ENCODE results near the gene CCDC93. TPM values are rescaled to one million over a fixed set of nuclear protein-coding genes. Genes with fewer than 3 reads are reported as not detected.

The CCDC93 gene
- total RNA-seq, 2 experiments from 2014 or later = 62.2 to 64.5 TPM

GRCh38 chr2:118051826-118052358 is 38.0 kb upstream of the CCDC93 start:
- intact Hi-C loops (cut with DNase I, micrococcal nuclease) = no loop called here
- POLR2A ChIA-PET = no interaction called here
- Mint-ChIP-seq H3K27ac (no peak overlapping the region), H3K27me3 (peaks cover 75% of the 10 kb centered on the region), H3K9me3 (no peaks in the 10 kb centered on the region), H3K4me3 (no peak overlapping the region), H3K4me1 (ENCODE audit: low read depth) (no peaks in the 10 kb centered on the region), H3K36me3 (ENCODE audit: low read depth) (no peaks in the 10 kb centered on the region)
- ATAC-seq (ENCODE audit: poor library complexity) = no peak
- Histone ChIP-seq H3K27me3 (ENCODE audit: control insufficient read depth in 1 of 2, insufficient read depth in 2 of 2, low read length in 2 of 2) (peaks cover 13 to 38% of the 10 kb centered on the region in 2 experiments), H3K4me3 (ENCODE audit: low read length) (no peak overlapping the region), H3K27ac (ENCODE audit: low read depth in 1 of 2, low read length in 2 of 2) (no peak overlapping the region), H3K4me1 (ENCODE audit: insufficient read depth, low read length) (no peaks in the 10 kb centered on the region), H3K36me3 (ENCODE audit: insufficient read depth, low read length) (no peaks in the 10 kb centered on the region), H3K9me3 (ENCODE audit: control insufficient read depth in 1 of 2, insufficient read depth in 1 of 2, low read length in 2 of 2) (no peaks in the 10 kb centered on the region)
- TF ChIP-seq CTCF (IDR thresholded peaks at IDR 0.05) = no peak
- DNase-seq = no peak
- CTCF ChIA-PET = interaction anchor here (1.4 kb wide), 1 partner anchor 19 kb away, joined by 4 read pairs; no protein-coding TSS in a partner anchor

GRCh38 chr2:118050974-118051373 is 37.1 kb upstream of the CCDC93 start:
- Mint-ChIP-seq H3K27ac (no peak overlapping the region), H3K4me3 (no peak overlapping the region), H3K36me3 (ENCODE audit: low read depth) (no peaks in the 10 kb centered on the region), H3K9me3 (no peaks in the 10 kb centered on the region), H3K4me1 (ENCODE audit: low read depth) (no peaks in the 10 kb centered on the region), H3K27me3 (peaks cover 81% of the 10 kb centered on the region)
- TF ChIP-seq CTCF (IDR thresholded peaks at IDR 0.05) = no peak
- CTCF ChIA-PET = interaction anchor here (1.4 kb wide), 1 partner anchor 18 kb away, joined by 4 read pairs; no protein-coding TSS in a partner anchor
- POLR2A ChIA-PET = no interaction called here
- no peaks in the 10 kb centered on the region for H3K9me3 ChIP-seq (ENCODE audit: control insufficient read depth in 1 of 2, insufficient read depth in 1 of 2, low read length in 2 of 2)
- H3K4me3 ChIP-seq (ENCODE audit: low read length) = no peak overlapping the region
- no peak overlapping the region for H3K27ac ChIP-seq (ENCODE audit: low read depth in 1 of 2, low read length in 2 of 2)
- ATAC-seq (ENCODE audit: poor library complexity) = no peak
- intact Hi-C loops (cut with DNase I, micrococcal nuclease) = no loop called here
- DNase-seq = no peak
- H3K27me3 ChIP-seq (ENCODE audit: control insufficient read depth in 1 of 2, insufficient read depth in 2 of 2, low read length in 2 of 2) = peaks cover 13 to 31% of the 10 kb centered on the region in 2 experiments
- H3K36me3 ChIP-seq (ENCODE audit: insufficient read depth, low read length) = no peaks in the 10 kb centered on the region
- no peaks in the 10 kb centered on the region for H3K4me1 ChIP-seq (ENCODE audit: insufficient read depth, low read length)

- Histone ChIP-seq H3K4me1 (ENCODE audit: insufficient read depth, low read length) (no peaks in the 10 kb centered on the region), H3K27me3 (ENCODE audit: control insufficient read depth in 1 of 2, insufficient read depth in 2 of 2, low read length in 2 of 2) (peaks cover 13 to 31% of the 10 kb centered on the region in 2 experiments), H3K9me3 (ENCODE audit: control insufficient read depth in 1 of 2, insufficient read depth in 1 of 2, low read length in 2 of 2) (no peaks in the 10 kb centered on the region), H3K4me3 (ENCODE audit: low read length) (no peak overlapping the region), H3K36me3 (ENCODE audit: insufficient read depth, low read length) (no peaks in the 10 kb centered on the region), H3K27ac (ENCODE audit: low read depth in 1 of 2, low read length in 2 of 2) (no peak overlapping the region)
- ChIA-PET POLR2A (no interaction called here), CTCF (no interaction called here)
- DNase-seq (no peak), ATAC-seq (ENCODE audit: poor library complexity) (no peak)
- intact Hi-C loops (cut with DNase I, micrococcal nuclease) = no loop called here
- TF ChIP-seq CTCF (IDR thresholded peaks at IDR 0.05) = no peak
- H3K27me3 Mint-ChIP-seq = peaks cover 76% of the 10 kb centered on the region
- no peak overlapping the region for H3K27ac Mint-ChIP-seq
- no peaks in the 10 kb centered on the region for H3K36me3 Mint-ChIP-seq (ENCODE audit: low read depth)
- H3K4me3 Mint-ChIP-seq = no peak overlapping the region
- H3K9me3 Mint-ChIP-seq = no peaks in the 10 kb centered on the region
- H3K4me1 Mint-ChIP-seq (ENCODE audit: low read depth) = no peaks in the 10 kb centered on the region
These were observed 36.5 kb upstream of the CCDC93 start for GRCh38 chr2:118050386-118050785.

Measured in CD4-positive, alpha-beta T cell (primary cell).